Lower leg skin (tissue), 4 donors: ENCODE measurements around the gene AHR. TPM values are rescaled to one million over a fixed set of nuclear protein-coding genes. Genes with fewer than 3 reads are reported as not detected.
"Not testable (repeated sequence)": the region's sequence is repeated elsewhere in the genome, so short reads cannot be mapped to it uniquely, and the experiment has no call there.

Source experiments
- DNase-seq, 2 donors: peaks; one replicate each; pipeline ENCODE4 v3.0.0-alpha.2; 2019; ENCODE audit warnings: low spot score in 2 of 2
- H3K4me3 ChIP-seq: fragments of 200-600 bp; sonication (generic); 2 replicates; pipeline ENCODE4 v1.5.1; 2017; ENCODE audit warnings: mild to moderate bottlenecking, low read depth; ENCODE audit not compliant: poor library complexity, severe bottlenecking
- CTCF ChIP-seq, 3 donors: fragments of 450-650 bp; IDR thresholded peaks; one replicate each; pipeline ENCODE4 v1.5.1; 2016; ENCODE audit warnings: antibody characterized with exemption in 3 of 3, mild to moderate bottlenecking in 3 of 3, moderate library complexity in 2 of 3
- POLR2A ChIP-seq, 2 donors: fragments of 450-650 bp; IDR thresholded peaks; one replicate each; pipeline ENCODE4 v1.6.1; 2016 to 2017; ENCODE audit warnings: antibody characterized with exemption in 2 of 2, mild to moderate bottlenecking in 1 of 2, moderate library complexity in 1 of 2
- WGBS, 2 donors: methylation state at CpG; one replicate each; pipeline ENCODE4 v1.1.5; 2018; 5-methylcytosine and 5-hydroxymethylcytosine counted together
- intact Hi-C: fragments of 100-400 bp; cut with DNase I; formaldehyde crosslinking; loops from one replicate; pipeline ENCODE4 v1.15.0; 2023; ENCODE audit warnings: low total_unique reads
- total RNA-seq, 4 donors: library from RNA; depleted of rRNA; stranded (reverse); fragments of >200 nt; gene quantifications; one replicate each; pipeline ENCODE4 v1.1.0, GENCODE V29; 2016

Gene AHR
- total RNA-seq, 4 donors from 2014 or later: 83.2 to 92.7 (median 90.0) TPM

GRCh38 chr7:17374157-17374556 lies 75.7 kb downstream of the AHR start:
- no peak for DNase-seq
- no peak overlapping the region for H3K4me3 ChIP-seq
- WGBS, 2 donors: 87 to 94% methylated on average over 4 of the region's 4 CpGs
- intact Hi-C loops: no loop called here
- TF ChIP-seq CTCF (IDR thresholded peaks at IDR 0.05) (no peak), POLR2A (IDR thresholded peaks at IDR 0.05) (no peak)

- DNase-seq: no peak
- intact Hi-C loops: no loop called here
- H3K4me3 ChIP-seq: no peak overlapping the region
- WGBS, 2 donors: 44 to 52% methylated on average over 5 of the region's 5 CpGs
- TF ChIP-seq POLR2A (IDR thresholded peaks at IDR 0.05) (no peak), CTCF (IDR thresholded peaks at IDR 0.05) (no peak)
Observed at GRCh38 chr7:17374654-17375053, 76.2 kb downstream of the AHR start.

GRCh38 chr7:17376595-17376994 lies 78.1 kb downstream of the AHR start:
- no peak overlapping the region for H3K4me3 ChIP-seq
- intact Hi-C loops: no loop called here
- 91 to 92% methylated on average over 1 of the region's 1 CpG for WGBS, 2 donors
- no peak for TF ChIP-seq CTCF (IDR thresholded peaks at IDR 0.05)
- no peak for TF ChIP-seq POLR2A (IDR thresholded peaks at IDR 0.05)
- no peak for DNase-seq

- intact Hi-C loops: no loop called here
- TF ChIP-seq CTCF (IDR thresholded peaks at IDR 0.05) (no peak), POLR2A (IDR thresholded peaks at IDR 0.05) (no peak)
- no peak for DNase-seq
- WGBS, 2 donors: 70 to 73% methylated on average over 4 of the region's 4 CpGs
- no peak overlapping the region for H3K4me3 ChIP-seq
Observed at GRCh38 chr7:17380736-17381662, 82.5 kb downstream of the AHR start.

GRCh38 chr7:17382408-17383354 lies 84.2 kb downstream of the AHR start:
- H3K4me3 ChIP-seq, DNase-seq, intact Hi-C loops: not testable (repeated sequence)
- WGBS, 2 donors: 81 to 82% methylated on average over 8 of the region's 8 CpGs

- no peak overlapping the region for H3K4me3 ChIP-seq
- intact Hi-C loops: no loop called here
- TF ChIP-seq CTCF (IDR thresholded peaks at IDR 0.05) (no peak), POLR2A (IDR thresholded peaks at IDR 0.05) (no peak)
- no peak for DNase-seq
- WGBS, 2 donors: 89 to 95% methylated on average over 1 of the region's 1 CpG
Observed at GRCh38 chr7:17384400-17384799, 85.9 kb downstream of the AHR start.
